WTC11 (cell line): ENCODE measurements around the gene BCL2A1. TPM values are rescaled to one million over a fixed set of nuclear protein-coding genes. Genes with fewer than 3 reads are reported as not detected.

ENCODE experiments used
- ATAC-seq: fragments of 200-7000 bp; cut with Tn5 transposase; 2 replicates; pipeline ENCODE4 v1.10.0; 2021; ENCODE audit warnings: mild to moderate bottlenecking, moderate library complexity
- CTCF ChIA-PET: fragments of 300-600 bp; sonication (Branson Sonifier 250); formaldehyde crosslinking; loops from one replicate; lab custom pipeline; 2021; ENCODE audit warnings: antibody characterized with exemption; lab: Charles Lee
- POLR2A ChIA-PET: fragments of 350-600 bp; sonication (Branson Sonifier 250); formaldehyde crosslinking; loops from one replicate; lab custom pipeline; 2021; ENCODE audit warnings: antibody characterized with exemption; lab: Charles Lee
- DNase-seq: peaks from one replicate; pipeline ENCODE4 v3.0.0; 2021; ENCODE audit warnings: low spot score
- H3K27ac Mint-ChIP-seq: 2 replicates; pipeline ENCODE4 v1.8.0; 2021; ENCODE audit warnings: mixed read lengths
- H3K27me3 Mint-ChIP-seq: 2 replicates; pipeline ENCODE4 v1.8.0; 2021; ENCODE audit warnings: low read depth, mild to moderate bottlenecking, moderate library complexity, mixed read lengths
- H3K36me3 Mint-ChIP-seq: 2 replicates; pipeline ENCODE4 v1.8.0; 2021; ENCODE audit warnings: mixed read lengths
- H3K4me1 Mint-ChIP-seq: 2 replicates; pipeline ENCODE4 v1.8.0; 2022; ENCODE audit warnings: mixed read lengths
- H3K4me3 Mint-ChIP-seq: 2 replicates; pipeline ENCODE4 v1.8.0; 2021; ENCODE audit warnings: mild to moderate bottlenecking, moderate library complexity, mixed read lengths
- H3K9me3 Mint-ChIP-seq: 2 replicates; pipeline ENCODE4 v1.8.0; 2021; ENCODE audit warnings: mixed read lengths
- ATF6 ChIP-seq: sonication (generic); formaldehyde crosslinking; IDR thresholded peaks from 2 replicates; pipeline ENCODE4 v1.8.1; 2023; ENCODE audit warnings: mild to moderate bottlenecking, missing genetic modification reagents
- E2F5 ChIP-seq: sonication (generic); formaldehyde crosslinking; IDR thresholded peaks from 2 replicates; pipeline ENCODE4 v1.8.1; 2022; ENCODE audit warnings: mild to moderate bottlenecking, moderate library complexity, missing genetic modification reagents
- ETV6 ChIP-seq: sonication (generic); formaldehyde crosslinking; IDR thresholded peaks from 2 replicates; pipeline ENCODE4 v1.8.1; 2022; ENCODE audit warnings: mild to moderate bottlenecking, missing genetic modification reagents
- JAZF1 ChIP-seq: fragments of 250-450 bp; sonication (Bioruptor Pico); IDR thresholded peaks from 2 replicates; pipeline ENCODE4 v1.9.0; 2021; ENCODE audit warnings: moderate library complexity, mild to moderate bottlenecking, inconsistent platforms
- NFYB ChIP-seq: sonication (generic); formaldehyde crosslinking; conservative IDR thresholded peaks from 2 replicates; pipeline ENCODE4 v1.8.0; 2022; ENCODE audit warnings: low read depth, missing genetic modification reagents
- NR3C1 ChIP-seq: sonication (generic); formaldehyde crosslinking; conservative IDR thresholded peaks from 2 replicates; pipeline ENCODE4 v1.8.1; 2023; ENCODE audit warnings: low read depth, mild to moderate bottlenecking, missing genetic modification reagents
- PRDM15 ChIP-seq: sonication (generic); formaldehyde crosslinking; IDR thresholded peaks from 2 replicates; pipeline ENCODE4 v1.8.0; 2022; ENCODE audit warnings: missing genetic modification reagents
- PRRX2 ChIP-seq: fragments of 250-450 bp; sonication (Bioruptor Pico); IDR thresholded peaks from 2 replicates; pipeline ENCODE4 v1.8.0; 2021; ENCODE audit warnings: mild to moderate bottlenecking
- ZMAT4 ChIP-seq: fragments of 250-450 bp; sonication (Bioruptor Pico); IDR thresholded peaks from 2 replicates; pipeline ENCODE4 v1.9.0; 2021; ENCODE audit warnings: mild to moderate bottlenecking
- ZNF532 ChIP-seq: fragments of 250-450 bp; sonication (Bioruptor Pico); IDR thresholded peaks from 2 replicates; pipeline ENCODE4 v1.9.0; 2021; ENCODE audit warnings: mild to moderate bottlenecking, borderline replicate concordance
- ZSCAN18 ChIP-seq: fragments of 250-450 bp; sonication (Bioruptor Pico); IDR thresholded peaks from 2 replicates; pipeline ENCODE4 v2.1.2; 2022; ENCODE audit warnings: mild to moderate bottlenecking, moderate library complexity
- total RNA-seq: library from RNA; stranded (reverse); gene quantifications from 3 replicates; pipeline ENCODE4 v1.2.3, GENCODE V29; 2021

The BCL2A1 gene
- total RNA-seq, 1 experiment from 2014 or later = 0.28 TPM

- TF ChIP-seq NFYB (CRISPR knock-in tag) (no peak), E2F5 (CRISPR knock-in tag) (no peak), NR3C1 (CRISPR knock-in tag) (no peak), ETV6 (no peak), JAZF1 (CRISPR knock-in tag) (no peak), ZMAT4 (CRISPR knock-in tag) (no peak), PRDM15 (CRISPR knock-in tag) (no peak)
These were observed 2.6 kb upstream of the BCL2A1 start (continued) for GRCh38 chr15:79973456-79974195.

- no peaks in the 10 kb centered on the region for H3K36me3 Mint-ChIP-seq
- no peaks in the 10 kb centered on the region for H3K9me3 Mint-ChIP-seq
- POLR2A ChIA-PET = no interaction called here
- no peak overlapping the region for H3K4me3 Mint-ChIP-seq
- DNase-seq = no peak
- no peaks in the 10 kb centered on the region for H3K27me3 Mint-ChIP-seq
- TF ChIP-seq ZNF532 (CRISPR knock-in tag) (no peak), ATF6 (CRISPR knock-in tag) (no peak), ZSCAN18 (CRISPR knock-in tag) (no peak), PRRX2 (CRISPR knock-in tag) (no peak)
- TF ChIP-seq, all 79 proteins: peak for 0
- no peak for ATAC-seq
- peaks cover 4% of the 10 kb centered on the region for H3K4me1 Mint-ChIP-seq
- no peak overlapping the region for H3K27ac Mint-ChIP-seq
- CTCF ChIA-PET = no interaction called here
These were observed 1.9 kb upstream of the BCL2A1 start for GRCh38 chr15:79972863-79973262.
